DOHH2 (cell line): Measurements from ENCODE around the gene KLHL7.

Experiments used
- H3F3A ChIP-seq: fragments of 200-600 bp; sonication (generic), shearing (Covaris generic); 2 replicates; pipeline ENCODE4 v1.6.0; 2016; ENCODE audit warnings: antibody characterized with exemption, mild to moderate bottlenecking; ENCODE audit not compliant: control insufficient read depth, insufficient read depth
- H3K27ac ChIP-seq: fragments of 200-600 bp; sonication (generic); 2 replicates; pipeline ENCODE4 v1.5.1; 2014; ENCODE audit warnings: low read depth, mild to moderate bottlenecking, low read length, moderate library complexity
- H3K27me3 ChIP-seq: fragments of 200-600 bp; sonication (generic); 2 replicates; pipeline ENCODE4 v1.6.1; 2014; ENCODE audit warnings: mild to moderate bottlenecking, low read length, mixed read lengths; ENCODE audit not compliant: control insufficient read depth
- H3K36me3 ChIP-seq: fragments of 200-600 bp; sonication (generic); 2 replicates; pipeline ENCODE4 v1.6.1; 2014; ENCODE audit warnings: mild to moderate bottlenecking, low read length, moderate library complexity, mixed read lengths; ENCODE audit not compliant: control insufficient read depth
- H3K4me1 ChIP-seq: fragments of 200-600 bp; sonication (generic); 2 replicates; pipeline ENCODE4 v1.6.1; 2014; ENCODE audit warnings: mild to moderate bottlenecking, low read length, mixed read lengths; ENCODE audit not compliant: control insufficient read depth
- H3K4me2 ChIP-seq: fragments of 200-600 bp; sonication (generic); 2 replicates; pipeline ENCODE4 v1.6.0; 2014; ENCODE audit warnings: mild to moderate bottlenecking, low read length, moderate library complexity
- H3K4me3 ChIP-seq: fragments of 200-600 bp; sonication (generic); 2 replicates; pipeline ENCODE4 v1.5.1; 2014; ENCODE audit warnings: mild to moderate bottlenecking, low read length, mixed read lengths
- H3K79me2 ChIP-seq: fragments of 200-600 bp; sonication (generic); 2 replicates; pipeline ENCODE4 v1.6.1; 2014; ENCODE audit warnings: mild to moderate bottlenecking, low read length, mixed read lengths; ENCODE audit not compliant: control insufficient read depth
- H3K9me2 ChIP-seq: fragments of 200-600 bp; sonication (generic); replicated peaks from 2 replicates; pipeline ENCODE4 v1.6.1; 2014; ENCODE audit warnings: mild to moderate bottlenecking, low read length, mixed read lengths; ENCODE audit not compliant: control insufficient read depth
- H3K9me3 ChIP-seq: fragments of 200-600 bp; sonication (generic); 2 replicates; pipeline ENCODE4 v1.6.1; 2014; ENCODE audit warnings: antibody characterized with exemption, low read length, mixed read lengths; ENCODE audit not compliant: control insufficient read depth, insufficient read depth
- H4K20me1 ChIP-seq: fragments of 200-600 bp; sonication (generic); 2 replicates; pipeline ENCODE4 v1.6.0; 2014; ENCODE audit warnings: low read depth, mild to moderate bottlenecking, antibody characterized with exemption, low read length, moderate library complexity; ENCODE audit not compliant: control insufficient read depth, insufficient read depth
- EZH2phosphoT487 ChIP-seq: fragments of 200-600 bp; sonication (generic); IDR thresholded peaks from 2 replicates; pipeline ENCODE4 v1.6.1; 2017; ENCODE audit warnings: borderline replicate concordance, mild to moderate bottlenecking, antibody characterized with exemption, low read length, moderate library complexity, mixed read lengths
- TF ChIP-seq, protein P1 (sequence below): fragments of 200-600 bp; sonication (generic); IDR thresholded peaks from one replicate; pipeline ENCODE4 v1.5.1; 2014; ENCODE audit warnings: antibody characterized with exemption, mild to moderate bottlenecking, low read depth, low read length; ENCODE audit not compliant: poor library complexity, severe bottlenecking

Gene KLHL7, protein sequence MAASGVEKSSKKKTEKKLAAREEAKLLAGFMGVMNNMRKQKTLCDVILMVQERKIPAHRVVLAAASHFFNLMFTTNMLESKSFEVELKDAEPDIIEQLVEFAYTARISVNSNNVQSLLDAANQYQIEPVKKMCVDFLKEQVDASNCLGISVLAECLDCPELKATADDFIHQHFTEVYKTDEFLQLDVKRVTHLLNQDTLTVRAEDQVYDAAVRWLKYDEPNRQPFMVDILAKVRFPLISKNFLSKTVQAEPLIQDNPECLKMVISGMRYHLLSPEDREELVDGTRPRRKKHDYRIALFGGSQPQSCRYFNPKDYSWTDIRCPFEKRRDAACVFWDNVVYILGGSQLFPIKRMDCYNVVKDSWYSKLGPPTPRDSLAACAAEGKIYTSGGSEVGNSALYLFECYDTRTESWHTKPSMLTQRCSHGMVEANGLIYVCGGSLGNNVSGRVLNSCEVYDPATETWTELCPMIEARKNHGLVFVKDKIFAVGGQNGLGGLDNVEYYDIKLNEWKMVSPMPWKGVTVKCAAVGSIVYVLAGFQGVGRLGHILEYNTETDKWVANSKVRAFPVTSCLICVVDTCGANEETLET

DNA sequence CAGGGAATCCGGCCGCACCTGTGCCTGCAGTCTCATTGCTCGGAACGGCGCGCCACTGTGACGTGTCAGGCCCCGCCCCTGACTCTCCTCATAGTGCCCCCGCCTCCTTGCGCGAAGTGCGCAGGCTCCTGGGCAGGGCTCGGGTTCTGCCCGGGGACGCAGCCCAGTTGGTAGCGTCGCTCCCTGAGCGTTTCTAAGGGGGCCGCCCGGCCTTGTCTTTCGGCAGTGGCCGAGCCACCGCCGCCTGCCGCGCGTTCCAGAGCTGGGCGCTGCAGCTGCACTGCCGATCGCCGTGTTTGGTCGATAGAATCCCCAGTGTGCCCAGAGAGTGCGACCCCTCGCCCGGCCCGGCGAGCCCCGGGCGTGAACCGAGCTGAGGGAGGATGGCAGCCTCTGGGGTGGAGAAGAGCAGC is at the start of gene KLHL7:
TSS of gene KLHL7 (plus strand) at position 142 of the 413 bp plus-strand sequence. CDS start at position 384, 242 bp downstream.
- H3K79me2 ChIP-seq = peaks cover 50% of the 10 kb centered on the region
- H3K27me3 ChIP-seq = no peaks in the 10 kb centered on the region
- H3K27ac ChIP-seq = peak within 1 kb of the TSS; percentile 69
- H3K9me3 ChIP-seq = no peaks in the 10 kb centered on the region
- TF ChIP-seq, protein P1, sequence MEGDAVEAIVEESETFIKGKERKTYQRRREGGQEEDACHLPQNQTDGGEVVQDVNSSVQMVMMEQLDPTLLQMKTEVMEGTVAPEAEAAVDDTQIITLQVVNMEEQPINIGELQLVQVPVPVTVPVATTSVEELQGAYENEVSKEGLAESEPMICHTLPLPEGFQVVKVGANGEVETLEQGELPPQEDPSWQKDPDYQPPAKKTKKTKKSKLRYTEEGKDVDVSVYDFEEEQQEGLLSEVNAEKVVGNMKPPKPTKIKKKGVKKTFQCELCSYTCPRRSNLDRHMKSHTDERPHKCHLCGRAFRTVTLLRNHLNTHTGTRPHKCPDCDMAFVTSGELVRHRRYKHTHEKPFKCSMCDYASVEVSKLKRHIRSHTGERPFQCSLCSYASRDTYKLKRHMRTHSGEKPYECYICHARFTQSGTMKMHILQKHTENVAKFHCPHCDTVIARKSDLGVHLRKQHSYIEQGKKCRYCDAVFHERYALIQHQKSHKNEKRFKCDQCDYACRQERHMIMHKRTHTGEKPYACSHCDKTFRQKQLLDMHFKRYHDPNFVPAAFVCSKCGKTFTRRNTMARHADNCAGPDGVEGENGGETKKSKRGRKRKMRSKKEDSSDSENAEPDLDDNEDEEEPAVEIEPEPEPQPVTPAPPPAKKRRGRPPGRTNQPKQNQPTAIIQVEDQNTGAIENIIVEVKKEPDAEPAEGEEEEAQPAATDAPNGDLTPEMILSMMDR = no peak
- no peak for TF ChIP-seq EZH2phosphoT487
- no peaks in the 10 kb centered on the region for H4K20me1 ChIP-seq
- peak within 1 kb of the TSS; percentile 77 for H3K4me3 ChIP-seq
- H3K36me3 ChIP-seq = no peaks in the 10 kb centered on the region
- H3K4me2 ChIP-seq = peak within 1 kb of the TSS; percentile 63
- peaks cover 19% of the 10 kb centered on the region for H3K4me1 ChIP-seq
- no peaks in the 10 kb centered on the region for H3K9me2 ChIP-seq
- H3F3A ChIP-seq = no peaks in the 10 kb centered on the region

GRCh38 chr7:23058408-23059096 is 47.0 kb upstream of the KLHL7 start:
- H3K4me1 ChIP-seq = no peaks in the 10 kb centered on the region
- H3F3A ChIP-seq = no peaks in the 10 kb centered on the region
- no peak for TF ChIP-seq EZH2phosphoT487
- TF ChIP-seq, protein P1 = no peak
- no peaks in the 10 kb centered on the region for H3K9me2 ChIP-seq
- no peaks in the 10 kb centered on the region for H3K79me2 ChIP-seq
- H3K4me3 ChIP-seq = no peak overlapping the region
- no peak overlapping the region for H3K4me2 ChIP-seq
- no peaks in the 10 kb centered on the region for H3K9me3 ChIP-seq
- no peak overlapping the region for H3K27ac ChIP-seq
- no peaks in the 10 kb centered on the region for H3K36me3 ChIP-seq
- peaks cover 6% of the 10 kb centered on the region; the same call in 1 of the 2 replicates for H3K27me3 ChIP-seq
- H4K20me1 ChIP-seq = no peaks in the 10 kb centered on the region

DNA sequence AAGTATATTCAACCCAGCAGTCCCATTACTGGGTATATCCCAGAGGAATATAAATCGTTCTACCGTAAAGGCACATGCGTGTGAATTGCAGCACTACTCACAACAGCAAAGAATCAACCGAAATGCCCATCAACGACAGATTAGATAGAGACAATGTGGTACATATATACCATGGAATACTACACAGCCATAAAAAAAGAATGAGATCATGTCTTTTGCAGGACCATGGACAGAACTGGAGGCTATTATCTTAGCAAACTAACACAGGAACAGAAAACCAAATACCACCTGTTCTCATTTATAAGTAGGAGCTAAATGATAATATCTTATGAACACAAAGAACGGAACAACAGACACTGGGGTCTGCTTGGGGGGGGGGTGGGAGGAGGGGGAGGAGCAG is 44.3 kb upstream of the KLHL7 start:
- Histone ChIP-seq H3K9me2 (no peaks in the 10 kb centered on the region), H3K9me3 (no peaks in the 10 kb centered on the region), H3K79me2 (no peaks in the 10 kb centered on the region), H3K4me3 (no peak overlapping the region), H4K20me1 (no peaks in the 10 kb centered on the region), H3K4me2 (no peak overlapping the region), H3K27me3 (peaks cover 12% of the 10 kb centered on the region), H3K36me3 (no peaks in the 10 kb centered on the region), H3K4me1 (no peaks in the 10 kb centered on the region), H3F3A (no peaks in the 10 kb centered on the region), H3K27ac (no peak overlapping the region)
- TF ChIP-seq, protein P1 = no peak
- TF ChIP-seq EZH2phosphoT487 = no peak
